GM12878 (cell line): ENCODE data around the gene SORCS2. TPM values are rescaled to one million over a fixed set of nuclear protein-coding genes. Genes with fewer than 3 reads are reported as not detected.

ENCODE experiments used
- ATAC-seq: fragments of 200-7000 bp; cut with Tn5 transposase; 3 replicates; pipeline ENCODE4 v1.9.1; 2020; ENCODE audit warnings: mild to moderate bottlenecking, moderate library complexity
- BruUV-seq: library from RNA; stranded (reverse); fragments of 400-500 nt; replicated peaks from 2 replicates; lab custom pipeline; 2021; lab: Mats Ljungman, UMichigan
- CTCF ChIA-PET: fragments of 300-600 bp; sonication (Branson Sonifier 250); formaldehyde crosslinking; extraction: SDS; loops from one replicate; lab custom pipeline; 2021; ENCODE audit warnings: inconsistent platforms; lab: Yijun Ruan, JAX
- POLR2A ChIA-PET: fragments of 350-600 bp; formaldehyde crosslinking; extraction: SDS; loops from one replicate; lab custom pipeline; 2021; ENCODE audit warnings: inconsistent platforms; lab: Charles Lee
- RAD21 ChIA-PET: fragments of 300-600 bp; sonication (Branson Sonifier 250); formaldehyde crosslinking; loops from one replicate; lab custom pipeline; 2023; ENCODE audit warnings: antibody characterized with exemption; ENCODE audit not compliant: unreplicated experiment; lab: Charles Lee
- SMC1A ChIA-PET: fragments of 300-600 bp; sonication (Branson Sonifier 250); formaldehyde crosslinking; loops from one replicate; lab custom pipeline; 2023; ENCODE audit not compliant: unreplicated experiment, uncharacterized antibody; lab: Charles Lee
- DNase-seq: peaks from one replicate; pipeline ENCODE4 v3.0.0-alpha.2; 2011; ENCODE audit warnings: low read depth, low spot score
- FAIRE-seq: peaks from 3 replicates; lab custom pipeline; 2011; peaks lifted over from hg19 to GRCh38; lab: Jason Lieb, UNC
- H2AFZ ChIP-seq: 2 replicates; pipeline ENCODE4 v1.6.0; 2011; ENCODE audit warnings: low read depth, low read length, control low read depth; ENCODE audit not compliant: control insufficient read depth
- H3K27ac ChIP-seq: 2 replicates; pipeline ENCODE4 v1.5.1; 2011; ENCODE audit warnings: control low read depth; ENCODE audit not compliant: control insufficient read depth, insufficient read depth
- H3K27me3 ChIP-seq, 2 experiments: replicated peaks in 1 of 2; 2 replicates each; pipeline versions ENCODE4 v1.6.0 to v1.6.1; 2011; ENCODE audit warnings: low read length in 1 of 2; ENCODE audit not compliant: control insufficient read depth in 2 of 2, insufficient read depth in 2 of 2
- H3K36me3 ChIP-seq, 2 experiments: 2 replicates each; pipeline ENCODE4 v1.5.1; 2011; ENCODE audit warnings: low read length in 1 of 2; ENCODE audit not compliant: control insufficient read depth in 2 of 2, insufficient read depth in 2 of 2
- H3K4me1 ChIP-seq: 2 replicates; pipeline ENCODE4 v1.6.1; 2011; ENCODE audit warnings: mild to moderate bottlenecking, low read length, moderate library complexity, mixed read lengths; ENCODE audit not compliant: control insufficient read depth, insufficient read depth
- H3K4me2 ChIP-seq: 2 replicates; pipeline ENCODE4 v1.6.0; 2011; ENCODE audit warnings: control low read depth; ENCODE audit not compliant: control insufficient read depth, insufficient read depth
- H3K4me3 ChIP-seq: fragments of 200-600 bp; sonication (generic); 2 replicates; pipeline ENCODE4 v1.5.1; 2016
- H3K79me2 ChIP-seq: 2 replicates; pipeline ENCODE4 v1.6.0; 2011; ENCODE audit warnings: low read length; ENCODE audit not compliant: control insufficient read depth, insufficient read depth
- H3K9ac ChIP-seq: 2 replicates; pipeline ENCODE4 v1.8.0; 2011; ENCODE audit warnings: low read length, control low read depth, mixed read lengths; ENCODE audit not compliant: control insufficient read depth, insufficient read depth
- H3K9me3 ChIP-seq: replicated peaks from 3 replicates; pipeline ENCODE4 v1.5.1; 2011; ENCODE audit warnings: mild to moderate bottlenecking, low read length; ENCODE audit not compliant: control insufficient read depth, insufficient read depth
- H4K20me1 ChIP-seq: 2 replicates; pipeline ENCODE4 v1.6.0; 2011; ENCODE audit not compliant: control insufficient read depth, insufficient read depth
- CBX3 ChIP-seq: fragments of 200-600 bp; sonication (generic); IDR thresholded peaks from 2 replicates; pipeline ENCODE4 v1.6.1; 2016; ENCODE audit warnings: low read depth, borderline replicate concordance
- CEBPB ChIP-seq, 2 experiments: fragments of 150-350 bp in 1 of 2; IDR thresholded peaks; 2 replicates each; pipeline ENCODE4 v1.6.1; 2012 to 2014; ENCODE audit warnings: low read depth in 2 of 2, low read length in 2 of 2, borderline replicate concordance in 1 of 2, inconsistent platforms in 1 of 2
- MYC ChIP-seq: IDR thresholded peaks from 2 replicates; pipeline ENCODE4 v1.6.1; 2011; ENCODE audit warnings: mild to moderate bottlenecking, low read length, moderate library complexity, inconsistent platforms; ENCODE audit not compliant: insufficient read depth, insufficient replicate concordance, insufficient read length, severe bottlenecking
- RUNX3 ChIP-seq: IDR thresholded peaks from 2 replicates; pipeline ENCODE4 v1.6.1; 2012; ENCODE audit warnings: low read length, inconsistent platforms
- TBL1XR1 ChIP-seq: IDR thresholded peaks from 2 replicates; pipeline ENCODE4 v1.6.1; 2012; ENCODE audit warnings: low read depth, low read length, improper control_type of control experiment
- WRNIP1 ChIP-seq: IDR thresholded peaks from 2 replicates; pipeline ENCODE4 v1.6.1; 2011; ENCODE audit warnings: low read depth, low read length, improper control_type of control experiment, borderline replicate concordance
- WGBS: methylation state at CpG from one replicate; pipeline ENCODE4 v1.1.6; 2016; ENCODE audit warnings: low lambda C conversion rate; ENCODE audit not compliant: insufficient replicate concordance, insufficient coverage; ENCODE audit errors: missing lambda C conversion rate; 5-methylcytosine and 5-hydroxymethylcytosine counted together
- in situ Hi-C: fragments of 300-500 bp; cut with MboI; formaldehyde crosslinking; loops from 9 replicates; pipeline ENCODE4 v1.14.3; 2018; ENCODE audit warnings: mixed read lengths
- intact Hi-C: fragments of 100-400 bp; cut with micrococcal nuclease; formaldehyde crosslinking; loops from one replicate; pipeline ENCODE4 v1.14.2; 2022; ENCODE audit not compliant: unreplicated experiment
- polyA plus RNA-seq, 11 experiments: library from polyadenylated mRNA; depleted of rRNA in 4 of 11; unstranded in 6 of 11; stranded (reverse) in 5 of 11; fragments of >200 nt; fragmentation: Nextera tagmentation in 4 of 11; fragmentation: Illumina TruSeq in 1 of 11; extraction: Ambion mirVana in 4 of 11; extraction: Trizol in 1 of 11; gene quantifications; 1 replicate in 1 of 11; 2 replicates in 10 of 11; pipeline versions ENCODE4 v1.2.1 to v1.2.3, GENCODE V29; 2011 to 2016; ENCODE audit warnings: inconsistent platforms in 2 of 11, missing spikeins in 2 of 11, low read depth in 1 of 11
- total RNA-seq, 4 experiments: library from RNA; depleted of rRNA in 3 of 4; stranded (reverse); fragments of >200 nt in 3 of 4; fragmentation: Illumina TruSeq in 1 of 4; extraction: Trizol in 1 of 4; gene quantifications; 2 replicates each; pipeline versions ENCODE4 v1.2.1 to v1.2.3, GENCODE V29; 2013 to 2021
- TF ChIP-seq, protein P1 (sequence below): fragments of 450-650 bp; IDR thresholded peaks from 2 replicates; pipeline ENCODE4 v1.6.1; 2017; ENCODE audit warnings: borderline replicate concordance

The SORCS2 gene
- total and polyA plus RNA-seq, 10 of the 15 experiments (the other 5 are each of a cell fraction or from before 2014, with no cell fraction given): 0.01 to 0.15 (median 0.05) TPM; not detected in 5

DNA sequence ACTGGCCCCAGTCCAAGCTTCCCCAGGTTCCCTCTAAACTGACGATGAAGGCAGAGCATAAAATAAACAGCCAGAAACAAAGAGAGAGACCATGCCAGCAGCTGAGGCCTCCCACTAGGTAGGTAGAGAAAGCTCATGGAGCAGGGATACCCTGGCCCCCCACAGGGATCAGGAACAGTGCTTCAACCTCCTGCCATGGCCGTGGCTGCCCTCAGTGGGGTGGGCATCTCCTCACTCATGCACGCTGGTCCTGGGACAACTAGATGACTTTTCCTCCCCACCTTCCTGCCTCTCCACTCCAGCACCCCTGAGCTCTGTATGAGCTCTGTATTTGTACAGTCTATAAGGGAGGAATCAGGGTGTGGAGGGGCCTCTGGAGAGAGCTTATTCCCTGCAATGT is 360.1 kb downstream of the SORCS2 start:
- no peaks in the 10 kb centered on the region for H4K20me1 ChIP-seq
- TF ChIP-seq CEBPB (IDR thresholded peaks at IDR 0.05; ENCODE audit: borderline replicate concordance in 1 of 2, low read depth in 2 of 2, low read length in 2 of 2): no peak
- TF ChIP-seq WRNIP1: no peak
- TF ChIP-seq RUNX3: no peak
- TF ChIP-seq TBL1XR1: no peak
- TF ChIP-seq CBX3: no peak
- TF ChIP-seq, protein P1, sequence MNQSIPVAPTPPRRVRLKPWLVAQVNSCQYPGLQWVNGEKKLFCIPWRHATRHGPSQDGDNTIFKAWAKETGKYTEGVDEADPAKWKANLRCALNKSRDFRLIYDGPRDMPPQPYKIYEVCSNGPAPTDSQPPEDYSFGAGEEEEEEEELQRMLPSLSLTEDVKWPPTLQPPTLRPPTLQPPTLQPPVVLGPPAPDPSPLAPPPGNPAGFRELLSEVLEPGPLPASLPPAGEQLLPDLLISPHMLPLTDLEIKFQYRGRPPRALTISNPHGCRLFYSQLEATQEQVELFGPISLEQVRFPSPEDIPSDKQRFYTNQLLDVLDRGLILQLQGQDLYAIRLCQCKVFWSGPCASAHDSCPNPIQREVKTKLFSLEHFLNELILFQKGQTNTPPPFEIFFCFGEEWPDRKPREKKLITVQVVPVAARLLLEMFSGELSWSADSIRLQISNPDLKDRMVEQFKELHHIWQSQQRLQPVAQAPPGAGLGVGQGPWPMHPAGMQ: no peak
- TF ChIP-seq MYC: no peak
- no peak for DNase-seq
- ChIA-PET RAD21 (no interaction called here), CTCF (no interaction called here), POLR2A (no interaction called here), SMC1A (no interaction called here)
- 3% methylated on average over 3 of the region's 3 CpGs for WGBS
- no peak overlapping the region for H3K4me3 ChIP-seq
- no peak for FAIRE-seq
- ATAC-seq: no peak
- no peaks in the 10 kb centered on the region for H3K27me3 ChIP-seq
- no TSS peak for BruUV-seq
- in situ Hi-C loops (no loop called here), intact Hi-C loops (no loop called here)
- no peak overlapping the region for H3K9ac ChIP-seq
- H3K27ac ChIP-seq: no peak overlapping the region
- no peak overlapping the region for H2AFZ ChIP-seq
- H3K79me2 ChIP-seq: no peaks in the 10 kb centered on the region
- peaks cover 4% of the 10 kb centered on the region; the same call in 1 of the 3 replicates for H3K9me3 ChIP-seq
- H3K36me3 ChIP-seq: no peaks in the 10 kb centered on the region
- H3K4me1 ChIP-seq: no peaks in the 10 kb centered on the region
- no peak overlapping the region for H3K4me2 ChIP-seq
